ENCODE measurements around the gene EGR2. TPM values are rescaled to one million over a fixed set of nuclear protein-coding genes. Genes with fewer than 3 reads are reported as not detected.

Gene EGR2
- total and polyA plus RNA-seq, 8 donors: 0.42 to 2.7 (median 0.65) TPM

- Histone ChIP-seq H3K9me3 (no peaks in the 10 kb centered on the region), H3K36me3 (no peaks in the 10 kb centered on the region), H3K27ac (no peak overlapping the region), H3K4me1 (peaks cover 14 to 21% (median 18%) of the 10 kb centered on the region in 3 donors), H3K27me3 (peaks cover 0 to 18% (median 6%) of the 10 kb centered on the region in 4 donors), H3K4me3 (no peak overlapping the region)
- 42 to 50% methylated on average over 19 of the region's 19 CpGs for WGBS, 2 donors
- FAIRE-seq (no peak), ATAC-seq (no peak), DNase-seq (peak in 1 of 6 donors; percentile 22)
- no peak for TF ChIP-seq CTCF (IDR thresholded peaks at IDR 0.05)
- intact Hi-C loops (cut with DNase I): loop anchor here in 1 of 3 donors (10.0 kb wide), 1 partner anchor 225 kb away; no protein-coding TSS in a partner anchor
Observed at GRCh38 chr10:62819141-62819920, 3.2 kb upstream of the EGR2 start.

- no peak for TF ChIP-seq CTCF (IDR thresholded peaks at IDR 0.05)
- peak in 5 of 6 donors; percentile 27 to 77 (median 46) for DNase-seq
- Histone ChIP-seq H3K36me3 (no peaks in the 10 kb centered on the region), H3K27me3 (peaks cover 0 to 24% (median 6%) of the 10 kb centered on the region in 4 donors), H3K9me3 (no peaks in the 10 kb centered on the region), H3K4me1 (peaks cover 14 to 21% (median 18%) of the 10 kb centered on the region in 3 donors), H3K4me3 (peak overlapping the region in 2 of 4 donors; percentile 87 to 93), H3K27ac (no peak overlapping the region)
- intact Hi-C loops (cut with DNase I): loop anchor here in 1 of 3 donors (10.0 kb wide), 1 partner anchor 224 kb away; no protein-coding TSS in a partner anchor
- FAIRE-seq: no peak
- 2 to 4% methylated on average over 62 to 65 of the region's 65 CpGs for WGBS, 2 donors
- ATAC-seq: no peak
Observed at GRCh38 chr10:62818426-62819011, 2.4 kb upstream of the EGR2 start.

GRCh38 chr10:62817766-62818425, 1.7 kb upstream of the EGR2 start:
- peak overlapping the region in 3 of 4 donors; percentile 88 to 94 (median 90) for H3K27ac ChIP-seq
- peak; percentile 68 to 86 (median 75) for TF ChIP-seq CTCF (IDR thresholded peaks at IDR 0.05)
- FAIRE-seq (no peak), DNase-seq (peak; percentile 66 to 90 (median 76)), ATAC-seq (peak; percentile 64 to 85 (median 78))
- whole genome bisulfite sequencing, 2 donors: 0 to 1% methylated on average over 40 to 51 of the region's 51 CpGs
- intact Hi-C loops (cut with DNase I): loop anchor here in 1 of 3 donors (10.0 kb wide), 1 partner anchor 223 kb away; no protein-coding TSS in a partner anchor
- peaks cover 14 to 21% (median 18%) of the 10 kb centered on the region in 3 donors for H3K4me1 ChIP-seq
- H3K4me3 ChIP-seq: peak overlapping the region; percentile 69 to 93 (median 83)
- no peaks in the 10 kb centered on the region for H3K36me3 ChIP-seq
- H3K9me3 ChIP-seq: no peaks in the 10 kb centered on the region
- H3K27me3 ChIP-seq: peaks cover 0 to 30% (median 6%) of the 10 kb centered on the region in 4 donors

DNA sequence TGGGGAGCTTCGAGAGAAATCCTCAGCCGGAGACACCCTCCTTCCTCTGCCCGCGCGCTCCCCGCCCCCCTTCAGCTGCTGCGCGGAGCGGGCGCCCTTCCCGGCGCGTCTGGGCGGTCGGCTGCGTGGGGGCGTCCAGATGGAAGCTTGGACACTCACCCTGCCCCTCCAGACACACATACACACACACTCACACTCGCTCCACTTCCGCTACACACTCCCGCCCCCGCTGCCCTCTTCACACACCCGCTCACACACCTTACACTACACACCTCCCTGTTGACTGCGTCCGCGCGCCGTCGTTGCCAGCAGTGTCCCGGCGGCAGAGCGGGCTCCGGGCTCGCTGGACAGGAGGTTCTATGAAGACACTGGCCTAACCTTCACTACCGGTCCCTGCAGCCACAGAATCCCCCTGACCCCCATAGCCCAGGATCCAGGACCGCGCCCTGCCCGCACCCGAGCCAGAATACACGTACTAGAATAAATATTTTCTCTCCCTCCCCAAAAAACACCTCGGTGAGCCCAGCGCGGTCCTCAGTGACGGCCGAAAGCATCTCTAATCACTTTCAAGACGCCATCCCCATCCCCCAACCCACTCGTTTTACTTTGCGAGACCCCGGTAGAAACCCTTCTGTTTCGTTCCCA, 1.1 kb upstream of the EGR2 start:
- Histone ChIP-seq H3K36me3 (no peaks in the 10 kb centered on the region), H3K27ac (peak overlapping the region; percentile 88 to 94 (median 89)), H3K4me3 (peak overlapping the region; percentile 69 to 93 (median 83)), H3K4me1 (peaks cover 14 to 21% (median 18%) of the 10 kb centered on the region in 3 donors), H3K27me3 (peaks cover 0 to 33% (median 6%) of the 10 kb centered on the region in 4 donors), H3K9me3 (no peaks in the 10 kb centered on the region)
- DNase-seq: peak; percentile 27 to 81 (median 54)
- intact Hi-C loops (cut with DNase I): loop anchor here in 1 of 3 donors (10.0 kb wide), 1 partner anchor 222 kb away; no protein-coding TSS in a partner anchor
- ATAC-seq: peak; percentile 28 to 64 (median 45)
- no peak for FAIRE-seq
- no peak for TF ChIP-seq CTCF (IDR thresholded peaks at IDR 0.05)
- 1% methylated on average over 48 to 49 of the region's 49 CpGs for WGBS, 2 donors

Data from pancreas (tissue), 10 donors.